ENCODE measurements around the gene HACD2. TPM values are rescaled to one million over a fixed set of nuclear protein-coding genes. Genes with fewer than 3 reads are reported as not detected.

The HACD2 gene
- polyA plus RNA-seq, 2 of the 4 experiments (the other 2 are of a cell fraction) = 41.8 to 97.7 TPM

DNA sequence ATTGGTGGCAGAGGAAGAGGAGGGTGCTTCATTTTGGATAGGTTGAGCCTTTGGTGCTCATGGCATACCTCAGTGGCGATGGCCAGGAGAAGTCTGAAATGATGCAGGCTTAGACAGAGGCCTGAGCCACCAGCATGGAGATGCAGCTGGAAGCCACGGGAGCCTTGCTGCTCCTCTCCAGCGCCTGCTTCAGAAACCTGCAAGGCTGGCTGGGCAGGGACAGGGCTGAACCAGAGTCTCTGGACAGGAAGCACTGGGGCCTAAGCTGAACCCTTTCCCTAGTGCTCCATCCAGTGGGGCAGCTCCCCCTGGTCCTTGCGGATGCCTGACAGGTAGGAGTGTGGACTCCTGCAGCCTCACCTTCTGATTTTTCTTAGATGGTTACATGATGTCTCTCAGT, 99.3 kb downstream of the HACD2 start:
- ATAC-seq (no peak), FAIRE-seq (no peak), DNase-seq (ENCODE audit: low read depth in 1 of 2, low spot score in 1 of 2) (no peak)
- TF ChIP-seq TP53 (CRISPR knock-in tag; IDR thresholded peaks at IDR 0.05) = no peak
- no peak for TF ChIP-seq NPAS2 (CRISPR knock-in tag; IDR thresholded peaks at IDR 0.05; ENCODE audit: borderline replicate concordance)
- TF ChIP-seq RAD21 (conservative IDR thresholded peaks at IDR 0.05 in 1 of 2, IDR thresholded peaks at IDR 0.05 in 1 of 2) = no peak
- TF ChIP-seq MAZ (IDR thresholded peaks at IDR 0.05; ENCODE audit: borderline replicate concordance, low read depth, low read length) = no peak
- TF ChIP-seq EP300 (IDR thresholded peaks at IDR 0.05) = no peak
- no peak for TF ChIP-seq HOXA7 (CRISPR knock-in tag; IDR thresholded peaks at IDR 0.05)
- TF ChIP-seq HOXB5 (CRISPR knock-in tag; IDR thresholded peaks at IDR 0.05) = no peak
- TF ChIP-seq RCOR1 (IDR thresholded peaks at IDR 0.05; ENCODE audit: low read depth, low read length) = no peak
- TF ChIP-seq HOXB13 (CRISPR knock-in tag; IDR thresholded peaks at IDR 0.05; ENCODE audit: low read depth) = no peak
- TF ChIP-seq PHF8 (IDR thresholded peaks at IDR 0.05; ENCODE audit: borderline replicate concordance, low read depth) = no peak
- no peak for TF ChIP-seq FOSL2 (IDR thresholded peaks at IDR 0.05)
- no peak for TF ChIP-seq FOSL2 (CRISPR knock-in tag; IDR thresholded peaks at IDR 0.05)
- TF ChIP-seq, protein P1, sequence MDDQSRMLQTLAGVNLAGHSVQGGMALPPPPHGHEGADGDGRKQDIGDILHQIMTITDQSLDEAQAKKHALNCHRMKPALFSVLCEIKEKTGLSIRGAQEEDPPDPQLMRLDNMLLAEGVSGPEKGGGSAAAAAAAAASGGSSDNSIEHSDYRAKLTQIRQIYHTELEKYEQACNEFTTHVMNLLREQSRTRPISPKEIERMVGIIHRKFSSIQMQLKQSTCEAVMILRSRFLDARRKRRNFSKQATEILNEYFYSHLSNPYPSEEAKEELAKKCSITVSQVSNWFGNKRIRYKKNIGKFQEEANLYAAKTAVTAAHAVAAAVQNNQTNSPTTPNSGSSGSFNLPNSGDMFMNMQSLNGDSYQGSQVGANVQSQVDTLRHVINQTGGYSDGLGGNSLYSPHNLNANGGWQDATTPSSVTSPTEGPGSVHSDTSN (IDR thresholded peaks at IDR 0.05) = no peak
- TF ChIP-seq POLR2A (IDR thresholded peaks at IDR 0.05; ENCODE audit: low read length) = no peak
- no peak for TF ChIP-seq HEYL (CRISPR knock-in tag; IDR thresholded peaks at IDR 0.05)
- TF ChIP-seq KDM1A (IDR thresholded peaks at IDR 0.05; ENCODE audit: low read depth) = no peak
- H3K4me2 ChIP-seq = no peak overlapping the region
- no peaks in the 10 kb centered on the region for H3K4me1 ChIP-seq
- H3K27ac ChIP-seq = no peak overlapping the region
- WGBS (ENCODE audit: missing lambda C conversion rate) = 75% methylated on average over 4 of the region's 4 CpGs
- POLR2A ChIA-PET = no interaction called here
- CTCF ChIA-PET = interaction anchor here (12.9 kb wide), 1 partner anchor 158 kb away, joined by 189 read pairs; no protein-coding TSS in a partner anchor
- no peak overlapping the region for H3K4me3 ChIP-seq
- no peaks in the 10 kb centered on the region for H3K9me3 ChIP-seq

DNA sequence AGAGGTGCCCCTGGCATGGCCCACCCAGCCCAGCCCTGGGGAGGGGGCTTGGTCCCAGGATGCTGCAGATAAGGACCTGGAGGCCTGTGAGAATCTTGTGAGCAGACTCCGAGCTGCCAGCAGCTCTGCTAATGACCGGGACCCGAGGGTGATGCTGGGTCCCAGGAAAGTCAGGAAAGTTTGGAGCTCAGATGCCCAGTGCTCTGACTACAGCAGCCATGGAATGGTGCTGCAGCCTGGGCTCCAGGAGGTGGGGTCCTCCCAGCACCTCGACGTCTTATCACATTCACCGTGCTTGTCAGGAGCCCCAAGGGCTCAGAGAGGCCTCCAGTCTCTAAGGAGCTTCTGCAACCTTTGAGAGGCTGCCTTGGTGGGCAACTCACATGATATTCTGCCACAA, 101.7 kb downstream of the HACD2 start:
- Histone ChIP-seq H3K27ac (no peak overlapping the region), H3K9me3 (no peaks in the 10 kb centered on the region), H3K4me3 (no peak overlapping the region), H3K4me2 (no peak overlapping the region), H3K4me1 (no peaks in the 10 kb centered on the region)
- ATAC-seq (no peak; a peak in 2 of 6 replicates), FAIRE-seq (no peak), DNase-seq (ENCODE audit: low read depth in 1 of 2, low spot score in 1 of 2) (no peak)
- ChIA-PET CTCF (interaction anchor here (0.8 to 12.9 kb wide), 7 partner anchors 8 to 169 kb away, joined by 3 to 189 read pairs (median 5); no protein-coding TSS in a partner anchor), POLR2A (no interaction called here)
- 75% methylated on average over 5 of the region's 6 CpGs for WGBS (ENCODE audit: missing lambda C conversion rate)
- no peak for TF ChIP-seq RAD21 (conservative IDR thresholded peaks at IDR 0.05 in 1 of 2, IDR thresholded peaks at IDR 0.05 in 1 of 2)
- no peak for TF ChIP-seq HOXB5 (CRISPR knock-in tag; IDR thresholded peaks at IDR 0.05)
- TF ChIP-seq NPAS2 (CRISPR knock-in tag; IDR thresholded peaks at IDR 0.05; ENCODE audit: borderline replicate concordance) = no peak
- no peak for TF ChIP-seq MAZ (IDR thresholded peaks at IDR 0.05; ENCODE audit: borderline replicate concordance, low read depth, low read length)
- no peak for TF ChIP-seq ZC3H11A (IDR thresholded peaks at IDR 0.05)
- no peak for TF ChIP-seq NR3C1 (IDR thresholded peaks at IDR 0.05)
- no peak for TF ChIP-seq POLR2A (IDR thresholded peaks at IDR 0.05; ENCODE audit: low read length)
- TF ChIP-seq BHLHE40 (IDR thresholded peaks at IDR 0.05; ENCODE audit: low read depth, low read length) = no peak
- TF ChIP-seq JUN (IDR thresholded peaks at IDR 0.05) = no peak
- no peak for TF ChIP-seq HOXB13 (CRISPR knock-in tag; IDR thresholded peaks at IDR 0.05; ENCODE audit: low read depth)
- TF ChIP-seq HOXA7 (CRISPR knock-in tag; IDR thresholded peaks at IDR 0.05) = no peak
- TF ChIP-seq RNF2 (IDR thresholded peaks at IDR 0.05; ENCODE audit: borderline replicate concordance, low read depth) = no peak
- TF ChIP-seq KDM5A (IDR thresholded peaks at IDR 0.05) = no peak
- no peak for TF ChIP-seq ZNF302 (CRISPR knock-in tag; IDR thresholded peaks at IDR 0.05)
- no peak for TF ChIP-seq RFX5 (IDR thresholded peaks at IDR 0.05)
- no peak for TF ChIP-seq CHD2 (IDR thresholded peaks at IDR 0.05; ENCODE audit: low read length, partially characterized antibody)
- TF ChIP-seq, protein P2, sequence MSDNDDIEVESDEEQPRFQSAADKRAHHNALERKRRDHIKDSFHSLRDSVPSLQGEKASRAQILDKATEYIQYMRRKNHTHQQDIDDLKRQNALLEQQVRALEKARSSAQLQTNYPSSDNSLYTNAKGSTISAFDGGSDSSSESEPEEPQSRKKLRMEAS (IDR thresholded peaks at IDR 0.05) = no peak

Measured in A549 (cell line).